HepG2 (cell line): ENCODE measurements around the gene SPAG9. TPM values are rescaled to one million over a fixed set of nuclear protein-coding genes. Genes with fewer than 3 reads are reported as not detected.

Experiments used
- AGO1 ChIP-seq: fragments of 200-400 bp; formaldehyde crosslinking; IDR thresholded peaks from 2 replicates; pipeline ENCODE4 v1.6.1; 2017; ENCODE audit warnings: mild to moderate bottlenecking, low read depth, low read length, moderate library complexity; ENCODE audit not compliant: poor library complexity, severe bottlenecking
- ATM ChIP-seq: fragments of 450-650 bp; IDR thresholded peaks from 2 replicates; pipeline ENCODE4 v1.7.1; 2017; ENCODE audit warnings: mild to moderate bottlenecking, borderline replicate concordance
- ESRRA ChIP-seq: sonication (generic); formaldehyde crosslinking; IDR thresholded peaks from 2 replicates; pipeline ENCODE4 v1.5.1; 2020; ENCODE audit warnings: mild to moderate bottlenecking, low read depth, missing genetic modification reagents
- FOXP1 ChIP-seq, 2 experiments: fragments of 450-650 bp in 1 of 2; IDR thresholded peaks; 2 replicates each; pipeline ENCODE4 v1.6.1; 2017 to 2018; ENCODE audit warnings: antibody characterized with exemption in 1 of 2
- KLF12 ChIP-seq: sonication (generic); formaldehyde crosslinking; IDR thresholded peaks from 2 replicates; pipeline ENCODE4 v1.4.0; 2020; ENCODE audit warnings: missing genetic modification reagents, borderline replicate concordance
- MED8 ChIP-seq: sonication (generic); formaldehyde crosslinking; IDR thresholded peaks from 2 replicates; pipeline ENCODE4 v1.8.1; 2023; ENCODE audit warnings: mild to moderate bottlenecking, missing genetic modification reagents; ENCODE audit not compliant: insufficient replicate concordance
- MIER2 ChIP-seq: IDR thresholded peaks from 2 replicates; pipeline ENCODE4 v1.6.1; 2016; ENCODE audit warnings: missing biosample characterization, missing genetic modification reagents
- MXD4 ChIP-seq: IDR thresholded peaks from 2 replicates; pipeline ENCODE4 v1.6.1; 2016; ENCODE audit warnings: mild to moderate bottlenecking, missing biosample characterization, missing genetic modification reagents
- NRL ChIP-seq: sonication (generic); formaldehyde crosslinking; IDR thresholded peaks from 2 replicates; pipeline ENCODE4 v1.5.0; 2020; ENCODE audit warnings: missing genetic modification reagents, mild to moderate bottlenecking, moderate library complexity, borderline replicate concordance
- SRF ChIP-seq: IDR thresholded peaks from 2 replicates; pipeline ENCODE4 v1.6.1; 2011; ENCODE audit warnings: mild to moderate bottlenecking, low read depth, low read length, moderate library complexity
- XBP1 ChIP-seq: sonication (generic); formaldehyde crosslinking; IDR thresholded peaks from 2 replicates; pipeline ENCODE4 v1.5.0; 2020; ENCODE audit warnings: missing genetic modification reagents
- ZFYVE20 ChIP-seq: sonication (generic); formaldehyde crosslinking; IDR thresholded peaks from 2 replicates; pipeline ENCODE4 v1.8.0; 2023; ENCODE audit warnings: low read depth, mild to moderate bottlenecking, moderate library complexity, missing genetic modification reagents, borderline replicate concordance
- ZNF563 ChIP-seq: sonication (generic); formaldehyde crosslinking; IDR thresholded peaks from 2 replicates; pipeline ENCODE4 v1.8.0; 2022; ENCODE audit warnings: mild to moderate bottlenecking, moderate library complexity, missing genetic modification reagents
- ZNF569 ChIP-seq: sonication (generic); formaldehyde crosslinking; IDR thresholded peaks from 2 replicates; pipeline ENCODE4 v1.5.0; 2020; ENCODE audit warnings: mild to moderate bottlenecking, missing genetic modification reagents, moderate library complexity, borderline replicate concordance
- polyA plus RNA-seq, 8 experiments: library from polyadenylated mRNA; depleted of rRNA in 3 of 8; stranded (reverse) in 7 of 8; unstranded in 1 of 8; fragments of >200 nt; fragmentation: Illumina TruSeq in 4 of 8; extraction: Trizol in 4 of 8; gene quantifications; 2 replicates each; pipeline versions ENCODE4 v1.2.1 to v1.2.3, GENCODE V29; 2011 to 2016; ENCODE audit warnings: low read depth in 4 of 8, missing spikeins in 1 of 8, mixed read lengths in 1 of 8; ENCODE audit not compliant: insufficient read depth in 1 of 8
- total RNA-seq, 5 experiments: library from RNA; depleted of rRNA; stranded (reverse); fragments of >200 nt; fragmentation: Illumina TruSeq; extraction: Trizol; gene quantifications; 2 replicates each; pipeline ENCODE4 v1.2.3, GENCODE V29; 2016; ENCODE audit warnings: low read depth in 1 of 5
- TF ChIP-seq, protein P1 (sequence below): fragments of 450-650 bp; IDR thresholded peaks from 2 replicates; pipeline ENCODE4 v1.6.1; 2016
- TF ChIP-seq, protein P2 (sequence below): sonication (generic); formaldehyde crosslinking; IDR thresholded peaks from 2 replicates; pipeline ENCODE4 v1.5.1; 2020; ENCODE audit warnings: mild to moderate bottlenecking, missing genetic modification reagents, moderate library complexity
- TF ChIP-seq, protein P3 (sequence below): sonication (generic); formaldehyde crosslinking; IDR thresholded peaks from 2 replicates; pipeline ENCODE4 v1.4.0; 2020; ENCODE audit warnings: missing genetic modification reagents
- TF ChIP-seq, protein P4 (sequence below): sonication (generic); formaldehyde crosslinking; IDR thresholded peaks from 2 replicates; pipeline ENCODE4 v1.4.0; 2020; ENCODE audit warnings: missing genetic modification reagents
- TF ChIP-seq, protein P5 (sequence below): sonication (generic); formaldehyde crosslinking; IDR thresholded peaks from 2 replicates; pipeline ENCODE4 v1.8.1; 2023; ENCODE audit warnings: mild to moderate bottlenecking, moderate library complexity, missing genetic modification reagents

The SPAG9 gene
- total and polyA plus RNA-seq, 2 of the 13 experiments (the other 11 are each of a cell fraction or from before 2014, with no cell fraction given) = 43.2 to 78.6 TPM

DNA sequence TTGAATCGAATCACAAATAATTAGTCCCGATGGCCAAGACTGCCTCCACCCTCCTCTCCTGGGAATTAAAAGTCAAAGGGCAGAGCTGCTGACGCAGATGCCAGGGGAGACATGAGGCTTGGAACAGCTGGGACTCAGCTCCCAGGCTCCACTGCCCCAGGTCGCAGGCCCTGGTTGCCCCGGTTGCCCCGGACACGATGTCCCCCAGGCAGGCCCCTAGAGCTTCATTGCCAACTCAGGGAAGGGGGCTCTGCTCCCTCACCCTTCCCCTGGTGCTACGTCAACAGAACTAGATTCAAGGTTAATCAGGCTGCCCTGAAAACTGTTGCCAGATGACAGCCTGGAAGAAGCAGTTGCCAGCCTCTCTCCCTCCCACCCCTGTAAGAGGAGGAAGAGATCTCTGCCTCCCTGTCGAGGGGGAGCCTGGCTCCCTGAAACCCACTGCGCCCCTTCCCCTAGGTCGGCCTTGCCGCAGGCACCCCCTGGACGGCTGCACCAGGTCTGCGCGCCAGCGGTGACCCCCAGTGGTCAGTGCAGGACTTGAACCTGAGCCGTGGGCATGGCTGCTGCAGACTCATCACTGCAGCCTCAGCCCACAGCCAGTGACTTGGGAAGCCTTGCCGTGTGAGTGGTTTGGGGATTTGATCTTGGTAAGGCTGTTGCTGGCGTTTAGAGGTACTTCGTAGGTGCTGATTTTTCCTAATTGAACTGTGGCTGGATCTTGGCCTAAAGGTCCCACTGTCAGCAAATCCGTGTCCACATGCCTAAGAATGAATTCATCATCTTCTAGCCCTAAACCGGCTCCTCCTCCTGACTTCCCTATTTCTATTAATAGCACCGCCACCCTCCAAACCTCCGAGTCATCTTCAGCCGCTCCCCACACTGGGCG is 170.4 kb downstream of the SPAG9 start (continued):
- TF ChIP-seq, protein P1, sequence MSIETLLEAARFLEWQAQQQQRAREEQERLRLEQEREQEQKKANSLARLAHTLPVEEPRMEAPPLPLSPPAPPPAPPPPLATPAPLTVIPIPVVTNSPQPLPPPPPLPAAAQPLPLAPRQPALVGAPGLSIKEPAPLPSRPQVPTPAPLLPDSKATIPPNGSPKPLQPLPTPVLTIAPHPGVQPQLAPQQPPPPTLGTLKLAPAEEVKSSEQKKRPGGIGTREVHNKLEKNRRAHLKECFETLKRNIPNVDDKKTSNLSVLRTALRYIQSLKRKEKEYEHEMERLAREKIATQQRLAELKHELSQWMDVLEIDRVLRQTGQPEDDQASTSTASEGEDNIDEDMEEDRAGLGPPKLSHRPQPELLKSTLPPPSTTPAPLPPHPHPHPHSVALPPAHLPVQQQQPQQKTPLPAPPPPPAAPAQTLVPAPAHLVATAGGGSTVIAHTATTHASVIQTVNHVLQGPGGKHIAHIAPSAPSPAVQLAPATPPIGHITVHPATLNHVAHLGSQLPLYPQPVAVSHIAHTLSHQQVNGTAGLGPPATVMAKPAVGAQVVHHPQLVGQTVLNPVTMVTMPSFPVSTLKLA = no peak
- TF ChIP-seq ATM (no peak), MED8 (CRISPR knock-in tag) (no peak), ZFYVE20 (no peak), AGO1 (peak; percentile 43), NRL (CRISPR knock-in tag) (peak; percentile 93), ZNF569 (CRISPR knock-in tag) (no peak), ZNF563 (CRISPR knock-in tag) (0 out of 2 replicates have a peak, but pooled peaks have one; percentile 39), FOXP1 (IDR thresholded peaks at IDR 0.05) (no peak), FOXP1 (CRISPR knock-in tag; IDR thresholded peaks at IDR 0.05) (no peak), ESRRA (CRISPR knock-in tag) (peak; percentile 42), KLF12 (CRISPR knock-in tag) (0 out of 2 replicates have a peak, but pooled peaks have one; percentile 70), MIER2 (CRISPR knock-in tag) (peak; percentile 66; the same call in 1 of the 2 replicates), MXD4 (CRISPR knock-in tag) (no peak), SRF (no peak), XBP1 (CRISPR knock-in tag) (no peak)
- TF ChIP-seq, protein P2, sequence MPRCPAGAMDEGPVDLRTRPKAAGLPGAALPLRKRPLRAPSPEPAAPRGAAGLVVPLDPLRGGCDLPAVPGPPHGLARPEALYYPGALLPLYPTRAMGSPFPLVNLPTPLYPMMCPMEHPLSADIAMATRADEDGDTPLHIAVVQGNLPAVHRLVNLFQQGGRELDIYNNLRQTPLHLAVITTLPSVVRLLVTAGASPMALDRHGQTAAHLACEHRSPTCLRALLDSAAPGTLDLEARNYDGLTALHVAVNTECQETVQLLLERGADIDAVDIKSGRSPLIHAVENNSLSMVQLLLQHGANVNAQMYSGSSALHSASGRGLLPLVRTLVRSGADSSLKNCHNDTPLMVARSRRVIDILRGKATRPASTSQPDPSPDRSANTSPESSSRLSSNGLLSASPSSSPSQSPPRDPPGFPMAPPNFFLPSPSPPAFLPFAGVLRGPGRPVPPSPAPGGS (CRISPR knock-in tag) = peak; percentile 97
- TF ChIP-seq, protein P3, sequence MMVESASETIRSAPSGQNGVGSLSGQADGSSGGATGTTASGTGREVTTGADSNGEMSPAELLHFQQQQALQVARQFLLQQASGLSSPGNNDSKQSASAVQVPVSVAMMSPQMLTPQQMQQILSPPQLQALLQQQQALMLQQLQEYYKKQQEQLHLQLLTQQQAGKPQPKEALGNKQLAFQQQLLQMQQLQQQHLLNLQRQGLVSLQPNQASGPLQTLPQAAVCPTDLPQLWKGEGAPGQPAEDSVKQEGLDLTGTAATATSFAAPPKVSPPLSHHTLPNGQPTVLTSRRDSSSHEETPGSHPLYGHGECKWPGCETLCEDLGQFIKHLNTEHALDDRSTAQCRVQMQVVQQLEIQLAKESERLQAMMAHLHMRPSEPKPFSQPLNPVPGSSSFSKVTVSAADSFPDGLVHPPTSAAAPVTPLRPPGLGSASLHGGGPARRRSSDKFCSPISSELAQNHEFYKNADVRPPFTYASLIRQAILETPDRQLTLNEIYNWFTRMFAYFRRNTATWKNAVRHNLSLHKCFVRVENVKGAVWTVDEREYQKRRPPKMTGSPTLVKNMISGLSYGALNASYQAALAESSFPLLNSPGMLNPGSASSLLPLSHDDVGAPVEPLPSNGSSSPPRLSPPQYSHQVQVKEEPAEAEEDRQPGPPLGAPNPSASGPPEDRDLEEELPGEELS (CRISPR knock-in tag) = peak; percentile 36; the same call in 1 of the 2 replicates
- TF ChIP-seq, protein P4, sequence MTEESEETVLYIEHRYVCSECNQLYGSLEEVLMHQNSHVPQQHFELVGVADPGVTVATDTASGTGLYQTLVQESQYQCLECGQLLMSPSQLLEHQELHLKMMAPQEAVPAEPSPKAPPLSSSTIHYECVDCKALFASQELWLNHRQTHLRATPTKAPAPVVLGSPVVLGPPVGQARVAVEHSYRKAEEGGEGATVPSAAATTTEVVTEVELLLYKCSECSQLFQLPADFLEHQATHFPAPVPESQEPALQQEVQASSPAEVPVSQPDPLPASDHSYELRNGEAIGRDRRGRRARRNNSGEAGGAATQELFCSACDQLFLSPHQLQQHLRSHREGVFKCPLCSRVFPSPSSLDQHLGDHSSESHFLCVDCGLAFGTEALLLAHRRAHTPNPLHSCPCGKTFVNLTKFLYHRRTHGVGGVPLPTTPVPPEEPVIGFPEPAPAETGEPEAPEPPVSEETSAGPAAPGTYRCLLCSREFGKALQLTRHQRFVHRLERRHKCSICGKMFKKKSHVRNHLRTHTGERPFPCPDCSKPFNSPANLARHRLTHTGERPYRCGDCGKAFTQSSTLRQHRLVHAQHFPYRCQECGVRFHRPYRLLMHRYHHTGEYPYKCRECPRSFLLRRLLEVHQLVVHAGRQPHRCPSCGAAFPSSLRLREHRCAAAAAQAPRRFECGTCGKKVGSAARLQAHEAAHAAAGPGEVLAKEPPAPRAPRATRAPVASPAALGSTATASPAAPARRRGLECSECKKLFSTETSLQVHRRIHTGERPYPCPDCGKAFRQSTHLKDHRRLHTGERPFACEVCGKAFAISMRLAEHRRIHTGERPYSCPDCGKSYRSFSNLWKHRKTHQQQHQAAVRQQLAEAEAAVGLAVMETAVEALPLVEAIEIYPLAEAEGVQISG = peak; percentile 75; the same call in 1 of the 2 replicates
- TF ChIP-seq, protein P5, sequence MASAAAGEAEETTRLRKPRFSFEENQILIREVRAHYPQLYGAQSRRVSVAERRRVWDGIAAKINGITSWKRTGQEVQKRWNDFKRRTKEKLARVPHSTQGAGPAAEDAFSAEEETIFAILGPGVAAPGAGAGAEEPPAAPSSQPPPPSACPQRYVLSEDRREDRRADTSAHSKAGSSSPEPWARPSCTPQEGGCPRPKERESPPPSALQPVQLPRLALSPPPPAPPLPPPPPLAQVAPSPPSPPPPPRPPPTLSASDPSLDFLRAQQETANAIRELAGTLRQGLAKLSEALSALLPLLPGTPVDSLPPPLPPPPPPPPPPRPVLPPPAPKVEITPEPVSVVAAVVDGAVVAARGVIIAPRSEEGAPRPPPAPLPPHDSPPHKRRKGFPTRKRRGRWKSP (CRISPR knock-in tag) = 0 out of 2 replicates have a peak, but pooled peaks have one; percentile 45
